ENCODE results near the gene ATXN7L3. TPM values are rescaled to one million over a fixed set of nuclear protein-coding genes. Genes with fewer than 3 reads are reported as not detected.

Gene ATXN7L3
- total and polyA plus RNA-seq, 12 donors: 23.7 to 40.6 (median 30.7) TPM

DNA sequence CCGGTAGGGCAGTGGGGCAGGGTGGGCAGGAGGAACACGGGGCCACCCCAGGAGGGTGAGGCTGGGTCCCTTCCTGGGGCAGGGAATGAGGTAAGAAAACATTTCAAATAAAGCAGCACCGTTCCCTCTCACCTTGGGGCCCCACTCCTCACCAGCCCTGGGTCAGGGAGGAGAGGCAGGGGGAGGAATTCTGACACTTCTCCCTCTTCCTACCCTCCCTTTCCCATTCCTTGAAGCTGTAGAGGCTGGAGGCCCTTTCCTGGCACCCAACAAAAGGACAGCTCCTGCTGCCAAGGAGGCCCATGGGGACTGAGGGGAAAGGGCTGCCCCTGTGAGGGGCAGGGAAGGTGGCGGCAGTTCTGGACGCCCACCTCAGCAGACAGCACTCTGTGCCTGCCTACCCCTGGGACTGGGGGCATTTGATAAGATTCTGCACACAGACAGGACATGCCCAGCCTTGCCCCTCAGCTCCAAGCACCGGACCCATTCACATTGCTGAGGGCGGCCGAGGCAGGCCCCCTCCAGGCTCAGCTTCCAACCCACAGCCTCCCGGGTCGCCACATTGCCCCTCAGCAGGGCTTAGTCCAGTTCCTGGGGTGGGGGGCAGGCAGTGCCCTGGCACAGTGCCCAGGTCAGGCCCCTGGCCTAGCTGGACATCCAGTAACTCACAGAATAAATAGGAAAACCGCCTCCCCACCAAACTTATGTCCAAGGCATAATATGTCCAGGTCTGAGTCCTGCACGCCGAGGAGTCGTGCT, 6.2 kb downstream of the ATXN7L3 start:
- H3K27ac ChIP-seq: no peak overlapping the region
- TF ChIP-seq, protein P1, sequence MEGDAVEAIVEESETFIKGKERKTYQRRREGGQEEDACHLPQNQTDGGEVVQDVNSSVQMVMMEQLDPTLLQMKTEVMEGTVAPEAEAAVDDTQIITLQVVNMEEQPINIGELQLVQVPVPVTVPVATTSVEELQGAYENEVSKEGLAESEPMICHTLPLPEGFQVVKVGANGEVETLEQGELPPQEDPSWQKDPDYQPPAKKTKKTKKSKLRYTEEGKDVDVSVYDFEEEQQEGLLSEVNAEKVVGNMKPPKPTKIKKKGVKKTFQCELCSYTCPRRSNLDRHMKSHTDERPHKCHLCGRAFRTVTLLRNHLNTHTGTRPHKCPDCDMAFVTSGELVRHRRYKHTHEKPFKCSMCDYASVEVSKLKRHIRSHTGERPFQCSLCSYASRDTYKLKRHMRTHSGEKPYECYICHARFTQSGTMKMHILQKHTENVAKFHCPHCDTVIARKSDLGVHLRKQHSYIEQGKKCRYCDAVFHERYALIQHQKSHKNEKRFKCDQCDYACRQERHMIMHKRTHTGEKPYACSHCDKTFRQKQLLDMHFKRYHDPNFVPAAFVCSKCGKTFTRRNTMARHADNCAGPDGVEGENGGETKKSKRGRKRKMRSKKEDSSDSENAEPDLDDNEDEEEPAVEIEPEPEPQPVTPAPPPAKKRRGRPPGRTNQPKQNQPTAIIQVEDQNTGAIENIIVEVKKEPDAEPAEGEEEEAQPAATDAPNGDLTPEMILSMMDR (IDR thresholded peaks at IDR 0.05): no peak
- 90 to 93% methylated on average over 13 to 14 of the region's 14 CpGs for WGBS, 2 donors
- H3K4me3 ChIP-seq: no peak overlapping the region
- DNase-seq: no peak
- intact Hi-C loops (cut with DNase I): no loop called here
- peaks cover 0 to 40% (median 17%) of the 10 kb centered on the region in 9 donors for H3K4me1 ChIP-seq
- peaks cover 0 to 91% (median 48%) of the 10 kb centered on the region in 9 donors for H3K36me3 ChIP-seq
- H3K27me3 ChIP-seq: no peaks in the 10 kb centered on the region
- no peak for ATAC-seq
- no peaks in the 10 kb centered on the region for H3K9me3 ChIP-seq

DNA sequence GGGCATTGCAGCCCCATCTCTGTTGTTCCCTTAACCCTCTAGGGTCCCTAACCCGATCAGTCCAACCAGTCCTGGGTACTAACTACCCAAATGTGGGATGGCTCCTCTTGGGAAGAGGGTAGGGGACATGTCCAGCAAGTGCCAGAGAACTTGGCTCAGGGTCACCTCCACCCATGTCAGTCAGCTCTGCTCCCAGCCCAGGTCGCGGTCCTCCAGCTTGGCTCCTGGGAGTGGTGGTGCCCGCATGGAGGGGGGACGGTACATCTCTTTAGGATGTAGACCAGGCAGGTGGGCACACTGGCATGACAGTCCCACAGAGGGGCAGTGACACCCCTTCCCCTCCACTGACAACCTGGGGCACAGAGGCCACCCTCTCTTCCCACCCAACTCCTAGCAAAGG, 6.9 kb downstream of the ATXN7L3 start:
- intact Hi-C loops (cut with DNase I): no loop called here
- DNase-seq (no peak), ATAC-seq (no peak)
- no peaks in the 10 kb centered on the region for H3K27me3 ChIP-seq
- peaks cover 0 to 92% (median 48%) of the 10 kb centered on the region in 9 donors for H3K36me3 ChIP-seq
- H3K27ac ChIP-seq: peak overlapping the region in 1 of 10 donors; percentile 27
- WGBS, 2 donors: 87 to 95% methylated on average over 5 of the region's 5 CpGs
- no peak overlapping the region for H3K4me3 ChIP-seq
- peaks cover 5 to 40% (median 17%) of the 10 kb centered on the region in 9 donors for H3K4me1 ChIP-seq
- H3K9me3 ChIP-seq: no peaks in the 10 kb centered on the region
- TF ChIP-seq, protein P1 (IDR thresholded peaks at IDR 0.05): no peak

DNA sequence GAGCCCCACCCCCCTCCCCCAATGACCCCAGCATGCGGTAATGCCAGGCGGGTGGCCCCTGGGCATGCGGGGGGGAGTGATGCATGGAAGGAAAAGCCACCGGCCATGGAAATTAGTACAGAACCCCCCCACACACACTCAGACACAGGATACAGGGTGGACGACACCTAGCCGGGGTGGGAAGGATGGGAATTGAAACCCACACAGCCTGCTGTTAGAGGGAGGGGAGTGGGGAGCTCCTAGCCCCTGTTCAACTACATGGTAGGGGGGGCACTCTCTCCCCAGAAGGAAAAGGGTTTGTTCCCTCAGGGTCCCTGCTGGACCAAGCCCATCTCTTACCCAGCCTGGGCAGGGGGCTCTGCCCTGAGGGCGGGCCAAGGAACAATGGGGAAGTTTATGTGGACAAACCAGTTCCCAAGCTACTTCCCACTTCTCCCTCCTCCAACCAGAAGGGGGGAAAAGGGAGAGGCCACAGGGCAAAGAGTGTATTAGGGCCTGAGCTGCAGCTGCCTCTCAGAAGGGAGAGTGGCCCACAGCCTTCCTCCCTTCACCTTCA, 7.7 kb downstream of the ATXN7L3 start:
- peaks cover 5 to 36% (median 15%) of the 10 kb centered on the region in 9 donors for H3K4me1 ChIP-seq
- 76 to 77% methylated on average over 7 of the region's 7 CpGs for WGBS, 2 donors
- H3K27ac ChIP-seq: peak overlapping the region in 2 of 10 donors; percentile 15 to 27
- intact Hi-C loops (cut with DNase I): no loop called here
- H3K9me3 ChIP-seq: no peaks in the 10 kb centered on the region
- DNase-seq (no peak), ATAC-seq (peak in 1 of 8 donors; percentile 9)
- no peaks in the 10 kb centered on the region for H3K27me3 ChIP-seq
- H3K4me3 ChIP-seq: no peak overlapping the region
- TF ChIP-seq, protein P1 (IDR thresholded peaks at IDR 0.05): no peak
- peaks cover 0 to 85% (median 42%) of the 10 kb centered on the region in 9 donors for H3K36me3 ChIP-seq

DNA sequence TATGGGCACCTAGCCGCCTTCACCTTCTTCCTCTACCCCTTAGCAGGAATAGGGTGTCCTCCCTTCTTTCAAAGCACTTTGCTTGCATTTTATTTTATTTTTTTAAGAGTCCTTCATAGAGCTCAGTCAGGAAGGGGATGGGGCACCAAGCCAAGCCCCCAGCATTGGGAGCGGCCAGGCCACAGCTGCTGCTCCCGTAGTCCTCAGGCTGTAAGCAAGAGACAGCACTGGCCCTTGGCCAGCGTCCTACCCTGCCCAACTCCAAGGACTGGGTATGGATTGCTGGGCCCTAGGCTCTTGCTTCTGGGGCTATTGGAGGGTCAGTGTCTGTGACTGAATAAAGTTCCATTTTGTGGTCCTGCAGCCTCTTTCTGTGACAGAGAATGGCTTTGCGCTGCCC, 8.3 kb downstream of the ATXN7L3 start:
- intact Hi-C loops (cut with DNase I): no loop called here
- TF ChIP-seq, protein P1 (IDR thresholded peaks at IDR 0.05): no peak
- ATAC-seq (no peak), DNase-seq (no peak)
- Histone ChIP-seq H3K36me3 (peaks cover 0 to 78% (median 38%) of the 10 kb centered on the region in 9 donors), H3K9me3 (no peaks in the 10 kb centered on the region), H3K27ac (no peak overlapping the region), H3K4me1 (peaks cover 5 to 32% (median 15%) of the 10 kb centered on the region in 9 donors), H3K4me3 (no peak overlapping the region), H3K27me3 (no peaks in the 10 kb centered on the region)
- 64 to 72% methylated on average over 5 of the region's 5 CpGs for WGBS, 2 donors

Data from heart right ventricle (tissue), 16 donors.